DND-41 (cell line): ENCODE measurements around the gene FADS2.

Source experiments
- ATAC-seq: fragments of 200-7000 bp; cut with Tn5 transposase; 3 replicates; pipeline ENCODE4 v1.9.1; 2021; ENCODE audit warnings: low read depth; ENCODE audit not compliant: insufficient read depth
- DNase-seq: peaks from one replicate; pipeline ENCODE4 v3.0.0-alpha.2; 2020
- H2AFZ ChIP-seq: 2 replicates; pipeline ENCODE4 v1.6.0; 2012; ENCODE audit warnings: low read depth, low read length
- H3K27ac ChIP-seq: 2 replicates; pipeline ENCODE4 v1.5.1; 2012; ENCODE audit warnings: low read length, inconsistent platforms
- H3K27me3 ChIP-seq: fragments of 200-600 bp; sonication (generic); 2 replicates; pipeline ENCODE4 v1.6.0; 2012; ENCODE audit warnings: low read length, mild to moderate bottlenecking, inconsistent platforms; ENCODE audit not compliant: insufficient read depth, poor library complexity
- H3K36me3 ChIP-seq: 2 replicates; pipeline ENCODE4 v1.5.1; 2012; ENCODE audit warnings: low read length, inconsistent platforms; ENCODE audit not compliant: insufficient read depth
- H3K4me1 ChIP-seq: 2 replicates; pipeline ENCODE4 v1.5.1; 2012; ENCODE audit warnings: mild to moderate bottlenecking, low read length; ENCODE audit not compliant: insufficient read depth
- H3K4me2 ChIP-seq: 2 replicates; pipeline ENCODE4 v1.6.0; 2012; ENCODE audit warnings: mild to moderate bottlenecking, moderate library complexity, low read length, inconsistent platforms; ENCODE audit not compliant: insufficient read depth
- H3K4me3 ChIP-seq, 2 experiments: fragments of 200-600 bp in 1 of 2; shearing (Covaris generic) in 1 of 2; 2 replicates each; pipeline ENCODE4 v1.5.1; 2012 to 2016; ENCODE audit warnings: inconsistent platforms in 2 of 2, low read length in 2 of 2, mild to moderate bottlenecking in 2 of 2, low read depth in 1 of 2, moderate library complexity in 1 of 2
- H3K79me2 ChIP-seq: 2 replicates; pipeline ENCODE4 v1.6.0; 2012; ENCODE audit warnings: low read length, inconsistent platforms; ENCODE audit not compliant: insufficient read depth
- H3K9ac ChIP-seq: 2 replicates; pipeline ENCODE4 v1.6.0; 2012; ENCODE audit warnings: low read depth, mild to moderate bottlenecking, inconsistent platforms, low read length, moderate library complexity
- H3K9me3 ChIP-seq: 2 replicates; pipeline ENCODE4 v1.5.1; 2012; ENCODE audit warnings: low read length, moderate library complexity, mild to moderate bottlenecking, inconsistent platforms; ENCODE audit not compliant: insufficient read depth, severe bottlenecking
- H4K20me1 ChIP-seq: 2 replicates; pipeline ENCODE4 v1.6.0; 2012; ENCODE audit warnings: low read length; ENCODE audit not compliant: insufficient read depth
- EZH2 ChIP-seq: IDR thresholded peaks from 3 replicates; pipeline ENCODE4 v1.6.1; 2012; ENCODE audit warnings: borderline replicate concordance, low read depth, mild to moderate bottlenecking, moderate library complexity, low read length, inconsistent platforms; ENCODE audit not compliant: severe bottlenecking
- TF ChIP-seq, protein P1 (sequence below): IDR thresholded peaks from 2 replicates; pipeline ENCODE4 v1.5.1; 2012; ENCODE audit warnings: borderline replicate concordance, low read length, moderate library complexity, mild to moderate bottlenecking; ENCODE audit not compliant: poor library complexity, severe bottlenecking; ENCODE audit errors: extremely low read depth

The FADS2 gene

GRCh38 chr11:61883327-61883726, 55.2 kb downstream of the FADS2 start:
- Histone ChIP-seq H3K4me1 (no peaks in the 10 kb centered on the region), H3K79me2 (no peaks in the 10 kb centered on the region), H3K9me3 (no peaks in the 10 kb centered on the region), H4K20me1 (peaks cover 11% of the 10 kb centered on the region), H3K27ac (no peak overlapping the region), H3K4me3 (no peak overlapping the region), H3K4me2 (no peak overlapping the region), H2AFZ (no peak overlapping the region), H3K36me3 (no peaks in the 10 kb centered on the region), H3K9ac (no peak overlapping the region), H3K27me3 (no peaks in the 10 kb centered on the region)
- DNase-seq (no peak), ATAC-seq (no peak)
- TF ChIP-seq, protein P1, sequence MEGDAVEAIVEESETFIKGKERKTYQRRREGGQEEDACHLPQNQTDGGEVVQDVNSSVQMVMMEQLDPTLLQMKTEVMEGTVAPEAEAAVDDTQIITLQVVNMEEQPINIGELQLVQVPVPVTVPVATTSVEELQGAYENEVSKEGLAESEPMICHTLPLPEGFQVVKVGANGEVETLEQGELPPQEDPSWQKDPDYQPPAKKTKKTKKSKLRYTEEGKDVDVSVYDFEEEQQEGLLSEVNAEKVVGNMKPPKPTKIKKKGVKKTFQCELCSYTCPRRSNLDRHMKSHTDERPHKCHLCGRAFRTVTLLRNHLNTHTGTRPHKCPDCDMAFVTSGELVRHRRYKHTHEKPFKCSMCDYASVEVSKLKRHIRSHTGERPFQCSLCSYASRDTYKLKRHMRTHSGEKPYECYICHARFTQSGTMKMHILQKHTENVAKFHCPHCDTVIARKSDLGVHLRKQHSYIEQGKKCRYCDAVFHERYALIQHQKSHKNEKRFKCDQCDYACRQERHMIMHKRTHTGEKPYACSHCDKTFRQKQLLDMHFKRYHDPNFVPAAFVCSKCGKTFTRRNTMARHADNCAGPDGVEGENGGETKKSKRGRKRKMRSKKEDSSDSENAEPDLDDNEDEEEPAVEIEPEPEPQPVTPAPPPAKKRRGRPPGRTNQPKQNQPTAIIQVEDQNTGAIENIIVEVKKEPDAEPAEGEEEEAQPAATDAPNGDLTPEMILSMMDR: no peak
- no peak for TF ChIP-seq EZH2

GRCh38 chr11:61883947-61884346, 55.8 kb downstream of the FADS2 start:
- Histone ChIP-seq H3K4me2 (no peak overlapping the region), H3K36me3 (no peaks in the 10 kb centered on the region), H3K4me1 (no peaks in the 10 kb centered on the region), H2AFZ (no peak overlapping the region), H3K4me3 (no peak overlapping the region), H3K79me2 (no peaks in the 10 kb centered on the region), H3K27me3 (no peaks in the 10 kb centered on the region), H3K27ac (no peak overlapping the region), H4K20me1 (peaks cover 11% of the 10 kb centered on the region), H3K9me3 (no peaks in the 10 kb centered on the region), H3K9ac (no peak overlapping the region)
- ATAC-seq (no peak), DNase-seq (no peak)
- TF ChIP-seq, protein P1: no peak
- TF ChIP-seq EZH2: no peak

- no peak overlapping the region for H3K9ac ChIP-seq
- peaks cover 11% of the 10 kb centered on the region for H4K20me1 ChIP-seq
- H3K4me3 ChIP-seq: no peak overlapping the region
- H3K36me3 ChIP-seq: no peaks in the 10 kb centered on the region
- ATAC-seq (peak; percentile 33; the same call in 1 of the 3 replicates), DNase-seq (no peak)
- H3K27ac ChIP-seq: no peak overlapping the region
- H3K4me2 ChIP-seq: no peak overlapping the region
- H3K4me1 ChIP-seq: peaks cover 5% of the 10 kb centered on the region
- TF ChIP-seq, protein P1: no peak
- TF ChIP-seq EZH2: no peak
- no peaks in the 10 kb centered on the region for H3K27me3 ChIP-seq
- no peaks in the 10 kb centered on the region for H3K9me3 ChIP-seq
- H3K79me2 ChIP-seq: no peaks in the 10 kb centered on the region
- no peak overlapping the region for H2AFZ ChIP-seq
Measured at GRCh38 chr11:61885166-61885778, 57.2 kb downstream of the FADS2 start.
